HG02973 (cell line): ENCODE measurements around the gene GCKR.

Experiments used
- ATAC-seq: cut with Tn5 transposase; IDR thresholded peaks from one replicate; pipeline ENCODE4 v1.9.1; 2021; ENCODE audit warnings: moderate library complexity; ENCODE audit not compliant: unreplicated experiment

Gene GCKR

GRCh38 chr2:27572439-27572838 lies 75.8 kb downstream of the GCKR start:
- no peak for ATAC-seq

- ATAC-seq, result no peak
These were observed 76.4 kb downstream of the GCKR start for GRCh38 chr2:27572998-27573429.
